HG03457 (cell line): ENCODE data around the gene NAT14.
"Not testable (repeated sequence)": the region's sequence is repeated elsewhere in the genome, so short reads cannot be mapped to it uniquely, and the experiment has no call there.

Experiments used
- ATAC-seq: cut with Tn5 transposase; IDR thresholded peaks from one replicate; pipeline ENCODE4 v1.9.1; 2021; ENCODE audit warnings: moderate number of reproducible peaks; ENCODE audit not compliant: unreplicated experiment

NAT14 gene

GRCh38 chr19:55530996-55531395 is 46.0 kb downstream of the NAT14 start:
- no peak for ATAC-seq

- not testable (repeated sequence) for ATAC-seq
Observed at GRCh38 chr19:55534280-55534679, 49.3 kb downstream of the NAT14 start.

- no peak for ATAC-seq
Observed at GRCh38 chr19:55535173-55535964, 50.4 kb downstream of the NAT14 start.

- ATAC-seq: no peak
Observed at GRCh38 chr19:55535965-55536350, 51.0 kb downstream of the NAT14 start.

GRCh38 chr19:55536366-55536765 is 51.4 kb downstream of the NAT14 start:
- ATAC-seq: no peak
